Measurements from ENCODE around the gene JAK2.
A peak's percentile ranks its signal among the peaks of the same experiment; 100 is the strongest.
"Not testable (repeated sequence)": the region's sequence is repeated elsewhere in the genome, so short reads cannot be mapped to it uniquely, and the experiment has no call there.

The JAK2 gene

GRCh38 chr9:4997631-4998030 lies 12.6 kb downstream of the JAK2 start:
- peaks cover 23% of the 10 kb centered on the region for H3K4me1 ChIP-seq (ENCODE audit: insufficient read depth, low read length)
- H3K9me3 ChIP-seq (ENCODE audit: insufficient read depth, low read depth, low read length), result peaks cover 3% of the 10 kb centered on the region; the same call in 1 of the 2 replicates
- H3K36me3 ChIP-seq (ENCODE audit: insufficient read depth, low read length), result no peaks in the 10 kb centered on the region
- no peak overlapping the region for H3K27ac ChIP-seq (ENCODE audit: low read depth, low read length)
- no peak overlapping the region for H3K9ac ChIP-seq (ENCODE audit: low read depth, low read length)
- no peaks in the 10 kb centered on the region for H3K27me3 ChIP-seq (ENCODE audit: insufficient read depth, low read length)
- H3K4me3 ChIP-seq (ENCODE audit: low read length), result no peak overlapping the region

DNA sequence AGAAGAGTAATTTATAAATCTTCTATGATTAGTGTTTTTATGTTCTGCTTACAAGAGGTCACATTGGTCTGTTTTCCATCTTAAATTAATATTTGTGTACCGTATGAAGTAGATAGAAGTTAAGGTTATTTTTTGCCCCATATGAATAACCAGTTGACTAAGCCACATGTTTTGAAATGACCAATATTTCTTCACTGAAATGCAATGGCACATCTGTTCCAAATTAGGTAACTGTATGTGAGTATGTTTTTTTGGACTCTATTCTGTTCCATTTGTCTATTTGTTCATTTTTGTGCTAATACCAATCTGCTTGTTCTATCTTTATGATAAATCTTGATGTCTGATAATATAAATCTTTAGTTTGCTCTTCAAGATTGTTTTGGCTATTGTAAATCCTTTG lies 17.7 kb downstream of the JAK2 start:
- Histone ChIP-seq H3K4me3 (ENCODE audit: low read length) (no peak overlapping the region), H3K9me3 (ENCODE audit: insufficient read depth, low read depth, low read length) (peaks cover 12% of the 10 kb centered on the region; the same call in 1 of the 2 replicates), H3K9ac (ENCODE audit: low read depth, low read length) (no peak overlapping the region), H3K27me3 (ENCODE audit: insufficient read depth, low read length) (no peaks in the 10 kb centered on the region), H3K4me1 (ENCODE audit: insufficient read depth, low read length) (peaks cover 10% of the 10 kb centered on the region; the same call in 1 of the 2 replicates), H3K36me3 (ENCODE audit: insufficient read depth, low read length) (no peaks in the 10 kb centered on the region), H3K27ac (ENCODE audit: low read depth, low read length) (no peak overlapping the region)
- WGBS, result no CpG with 5 or more reads among the region's 1 CpG

DNA sequence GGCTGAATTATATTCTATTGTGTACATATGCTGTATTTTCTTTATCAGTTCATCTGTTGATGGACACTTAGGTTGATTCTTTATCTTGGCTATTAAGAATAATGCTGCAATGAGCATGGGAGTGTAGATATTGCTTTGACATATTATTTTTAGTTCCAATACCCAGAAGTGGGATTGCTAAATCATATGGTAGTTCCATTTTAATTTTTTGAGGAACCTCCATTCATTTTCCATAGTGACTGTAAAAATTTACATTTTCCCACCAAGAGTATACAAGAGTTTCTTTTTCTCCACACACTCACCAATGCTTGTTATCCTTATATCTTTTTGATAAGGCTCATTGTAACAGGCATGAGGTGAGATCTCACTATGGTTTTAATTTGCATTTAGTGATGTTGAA lies 19.4 kb downstream of the JAK2 start:
- no peaks in the 10 kb centered on the region for H3K36me3 ChIP-seq (ENCODE audit: insufficient read depth, low read length)

DNA sequence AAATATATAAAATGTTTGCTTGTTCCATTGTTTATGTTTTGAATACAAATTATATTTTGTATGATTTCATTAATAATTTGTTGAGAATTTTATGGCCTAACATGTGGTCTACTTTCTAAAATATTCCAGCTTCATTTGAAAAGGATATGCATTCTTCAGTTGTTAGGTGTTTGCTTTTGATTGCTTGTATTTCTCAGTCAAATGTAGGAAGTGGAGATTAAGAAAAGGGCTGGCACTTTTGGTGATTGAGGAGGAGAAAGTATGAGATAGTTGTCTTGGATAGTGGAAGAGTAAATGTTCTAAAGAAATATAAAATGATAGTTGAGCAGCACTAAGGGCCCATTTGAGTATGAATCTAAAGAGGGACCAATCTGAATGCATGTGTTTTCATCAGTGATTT lies 23.1 kb downstream of the JAK2 start:
- no peak overlapping the region for H3K27ac ChIP-seq (ENCODE audit: low read depth, low read length)
- H3K4me3 ChIP-seq (ENCODE audit: low read length), result no peak overlapping the region
- H3K36me3 ChIP-seq (ENCODE audit: insufficient read depth, low read length), result no peaks in the 10 kb centered on the region
- H3K9me3 ChIP-seq (ENCODE audit: insufficient read depth, low read depth, low read length), result peaks cover 7% of the 10 kb centered on the region; the same call in 1 of the 2 replicates
- no peak overlapping the region for H3K9ac ChIP-seq (ENCODE audit: low read depth, low read length)
- no peaks in the 10 kb centered on the region for H3K27me3 ChIP-seq (ENCODE audit: insufficient read depth, low read length)
- no peaks in the 10 kb centered on the region for H3K4me1 ChIP-seq (ENCODE audit: insufficient read depth, low read length)

More for the DNA sequence above, 19.4 kb downstream of the JAK2 start:
- Histone ChIP-seq H3K4me1 (ENCODE audit: insufficient read depth, low read length) (peaks cover 10% of the 10 kb centered on the region; the same call in 1 of the 2 replicates), H3K27ac (ENCODE audit: low read depth, low read length) (no peak overlapping the region), H3K4me3 (ENCODE audit: low read length) (no peak overlapping the region), H3K9me3 (ENCODE audit: insufficient read depth, low read depth, low read length) (peaks cover 12% of the 10 kb centered on the region; the same call in 1 of the 2 replicates), H3K27me3 (ENCODE audit: insufficient read depth, low read length) (no peaks in the 10 kb centered on the region), H3K9ac (ENCODE audit: low read depth, low read length) (no peak overlapping the region)

DNA sequence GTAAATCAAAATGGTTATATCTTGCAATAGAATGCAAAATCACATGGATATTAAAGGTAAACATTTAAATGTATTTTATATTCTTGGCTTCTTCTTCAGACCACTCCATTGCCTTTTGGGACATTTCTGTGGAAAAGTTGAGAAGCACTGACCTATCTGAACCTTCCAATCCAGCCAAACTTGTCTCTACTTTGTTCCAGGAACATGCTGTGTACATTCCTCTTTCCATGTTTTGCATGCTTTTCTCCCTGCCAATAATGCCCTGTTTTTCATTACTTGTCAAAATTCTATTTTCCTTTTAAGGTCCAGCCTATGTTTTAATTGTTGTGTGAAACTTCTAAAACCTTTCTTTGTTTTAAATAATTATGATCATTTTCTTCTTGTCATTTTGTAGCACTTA lies 28.3 kb downstream of the JAK2 start:
- Histone ChIP-seq H3K9me3 (ENCODE audit: insufficient read depth, low read depth, low read length) (no peaks in the 10 kb centered on the region), H3K4me3 (ENCODE audit: low read length) (no peak overlapping the region), H3K4me1 (ENCODE audit: insufficient read depth, low read length) (no peaks in the 10 kb centered on the region), H3K9ac (ENCODE audit: low read depth, low read length) (no peak overlapping the region), H3K27ac (ENCODE audit: low read depth, low read length) (no peak overlapping the region), H3K36me3 (ENCODE audit: insufficient read depth, low read length) (no peaks in the 10 kb centered on the region), H3K27me3 (ENCODE audit: insufficient read depth, low read length) (no peaks in the 10 kb centered on the region)

DNA sequence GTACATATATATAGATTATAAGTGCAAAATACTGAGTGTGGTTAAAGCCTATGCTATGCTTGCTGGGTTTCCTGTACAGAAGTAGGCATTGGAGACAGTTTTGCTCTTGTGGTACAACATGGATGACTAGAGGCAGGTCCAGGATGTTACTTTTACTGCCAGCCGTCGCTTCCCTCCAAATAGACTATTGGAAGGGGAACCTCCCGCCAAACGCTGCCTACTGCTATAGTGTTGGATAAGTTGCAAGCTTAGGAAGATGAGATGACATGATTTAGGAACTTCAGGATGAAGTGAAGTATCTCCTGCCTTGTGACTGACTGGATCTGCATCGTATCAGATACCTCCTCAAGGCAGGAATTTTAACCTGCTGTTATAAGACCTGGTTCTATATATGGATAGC lies 30.9 kb downstream of the JAK2 start:
- Histone ChIP-seq H3K4me1 (ENCODE audit: insufficient read depth, low read length) (no peaks in the 10 kb centered on the region), H3K27me3 (ENCODE audit: insufficient read depth, low read length) (no peaks in the 10 kb centered on the region), H3K9ac (ENCODE audit: low read depth, low read length) (no peak overlapping the region), H3K9me3 (ENCODE audit: insufficient read depth, low read depth, low read length) (no peaks in the 10 kb centered on the region; the same call in 1 of the 2 replicates), H3K4me3 (ENCODE audit: low read length) (no peak overlapping the region), H3K27ac (ENCODE audit: low read depth, low read length) (no peak overlapping the region), H3K36me3 (ENCODE audit: insufficient read depth, low read length) (no peaks in the 10 kb centered on the region)
- WGBS, result 76% methylated on average over 5 of the region's 5 CpGs

GRCh38 chr9:5025416-5025815 lies 40.3 kb downstream of the JAK2 start:
- 98% methylated on average over 3 of the region's 3 CpGs for WGBS
- Histone ChIP-seq H3K36me3 (ENCODE audit: insufficient read depth, low read length) (peaks cover 10% of the 10 kb centered on the region; the same call in 1 of the 2 replicates), H3K27ac (ENCODE audit: low read depth, low read length) (no peak overlapping the region), H3K9me3 (ENCODE audit: insufficient read depth, low read depth, low read length) (0 out of 2 replicates have a peak, but pooled peaks cover 3% of the 10 kb centered on the region), H3K4me3 (ENCODE audit: low read length) (no peak overlapping the region), H3K27me3 (ENCODE audit: insufficient read depth, low read length) (no peaks in the 10 kb centered on the region), H3K9ac (ENCODE audit: low read depth, low read length) (no peak overlapping the region), H3K4me1 (ENCODE audit: insufficient read depth, low read length) (no peaks in the 10 kb centered on the region)

DNA sequence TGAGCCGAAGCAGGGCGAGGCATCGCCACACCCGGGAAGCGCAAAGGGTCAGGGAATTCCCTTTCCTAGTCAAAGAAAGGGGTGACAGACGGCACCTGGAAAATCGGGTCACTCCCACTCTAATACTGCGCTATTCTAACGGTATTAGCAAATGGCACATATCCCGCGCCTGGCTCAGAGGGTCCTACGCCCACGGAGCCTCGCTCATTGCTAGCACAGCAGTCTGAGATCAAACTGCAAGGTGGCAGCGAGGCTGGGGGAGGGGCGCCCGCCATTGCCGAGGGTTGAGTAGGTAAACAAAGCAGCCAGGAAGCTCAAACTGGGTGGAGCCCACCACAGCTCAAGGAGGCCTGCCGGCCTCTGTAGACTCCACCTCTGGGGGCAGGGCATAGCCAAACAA lies 46.9 kb downstream of the JAK2 start:
- Histone ChIP-seq H3K4me3 (ENCODE audit: low read length) (peak overlapping the region; percentile 25; the same call in 1 of the 2 replicates), H3K9ac (ENCODE audit: low read depth, low read length) (peak overlapping the region; percentile 41; the same call in 1 of the 2 replicates)
- H3K9me3 ChIP-seq (ENCODE audit: insufficient read depth, low read depth, low read length); H3K27ac ChIP-seq (ENCODE audit: low read depth, low read length); H3K36me3 ChIP-seq (ENCODE audit: insufficient read depth, low read length); H3K4me1 ChIP-seq (ENCODE audit: insufficient read depth, low read length); H3K27me3 ChIP-seq (ENCODE audit: insufficient read depth, low read length): not testable (repeated sequence)
- WGBS, result 92% methylated on average over 19 of the region's 19 CpGs

GRCh38 chr9:5040730-5041389 lies 55.8 kb downstream of the JAK2 start:
- Histone ChIP-seq H3K4me1 (ENCODE audit: insufficient read depth, low read length) (no peaks in the 10 kb centered on the region), H3K4me3 (ENCODE audit: low read length) (no peak overlapping the region), H3K9ac (ENCODE audit: low read depth, low read length) (no peak overlapping the region), H3K27ac (ENCODE audit: low read depth, low read length) (no peak overlapping the region), H3K9me3 (ENCODE audit: insufficient read depth, low read depth, low read length) (0 out of 2 replicates have a peak, but pooled peaks cover 4% of the 10 kb centered on the region), H3K27me3 (ENCODE audit: insufficient read depth, low read length) (no peaks in the 10 kb centered on the region), H3K36me3 (ENCODE audit: insufficient read depth, low read length) (no peaks in the 10 kb centered on the region)
- 95% methylated on average over 47 of the region's 47 CpGs for WGBS

DNA sequence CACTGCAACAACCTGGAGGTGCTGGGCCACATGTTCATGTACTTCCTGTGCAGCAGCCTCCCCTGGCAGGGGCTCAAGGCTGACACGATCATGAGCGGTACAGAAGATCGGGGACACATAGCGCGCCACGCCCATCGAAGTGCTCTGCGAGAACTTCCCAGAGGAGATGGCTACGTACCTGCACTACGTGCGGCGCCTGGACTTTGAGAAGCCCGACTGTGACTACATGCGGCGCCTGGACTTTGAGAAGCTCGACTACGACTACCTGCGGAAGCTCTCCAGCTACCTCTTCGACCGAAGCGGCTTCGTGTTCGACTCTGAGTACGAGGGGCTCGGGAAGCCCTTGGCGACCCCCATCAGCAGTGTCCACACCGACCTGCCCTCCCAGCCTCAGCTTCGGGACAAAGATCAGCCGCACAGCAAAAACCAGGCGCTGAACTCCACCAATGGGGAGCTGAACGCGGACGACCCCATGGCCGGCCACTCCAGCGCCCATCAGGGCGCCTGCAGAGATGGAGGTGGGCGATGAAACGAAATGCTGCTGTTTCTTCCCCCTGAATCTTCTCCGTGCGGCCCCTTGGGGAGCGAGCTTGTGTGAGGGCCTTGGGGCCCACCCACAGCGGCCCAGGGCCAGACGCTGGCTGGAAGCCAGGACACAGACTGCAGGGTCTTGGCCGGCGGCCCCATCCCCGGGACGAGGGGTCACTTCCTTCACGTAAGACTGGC lies 56.5 kb downstream of the JAK2 start:
- H3K4me3 ChIP-seq (ENCODE audit: low read length), result no peak overlapping the region
- no peaks in the 10 kb centered on the region for H3K36me3 ChIP-seq (ENCODE audit: insufficient read depth, low read length)
- 95% methylated on average over 48 of the region's 48 CpGs for WGBS
- no peaks in the 10 kb centered on the region for H3K4me1 ChIP-seq (ENCODE audit: insufficient read depth, low read length)
- no peak overlapping the region for H3K27ac ChIP-seq (ENCODE audit: low read depth, low read length)
- no peaks in the 10 kb centered on the region for H3K27me3 ChIP-seq (ENCODE audit: insufficient read depth, low read length)
- no peak overlapping the region for H3K9ac ChIP-seq (ENCODE audit: low read depth, low read length)
- 0 out of 2 replicates have a peak, but pooled peaks cover 4% of the 10 kb centered on the region for H3K9me3 ChIP-seq (ENCODE audit: insufficient read depth, low read depth, low read length)

GRCh38 chr9:5042661-5043178 lies 57.6 kb downstream of the JAK2 start:
- Histone ChIP-seq H3K9ac (ENCODE audit: low read depth, low read length) (no peak overlapping the region), H3K27me3 (ENCODE audit: insufficient read depth, low read length) (no peaks in the 10 kb centered on the region), H3K36me3 (ENCODE audit: insufficient read depth, low read length) (no peaks in the 10 kb centered on the region), H3K4me1 (ENCODE audit: insufficient read depth, low read length) (no peaks in the 10 kb centered on the region), H3K4me3 (ENCODE audit: low read length) (no peak overlapping the region), H3K27ac (ENCODE audit: low read depth, low read length) (no peak overlapping the region), H3K9me3 (ENCODE audit: insufficient read depth, low read depth, low read length) (0 out of 2 replicates have a peak, but pooled peaks cover 4% of the 10 kb centered on the region)
- 92% methylated on average over 30 of the region's 30 CpGs for WGBS
